ENCODE results near the gene TBC1D21.

DNA sequence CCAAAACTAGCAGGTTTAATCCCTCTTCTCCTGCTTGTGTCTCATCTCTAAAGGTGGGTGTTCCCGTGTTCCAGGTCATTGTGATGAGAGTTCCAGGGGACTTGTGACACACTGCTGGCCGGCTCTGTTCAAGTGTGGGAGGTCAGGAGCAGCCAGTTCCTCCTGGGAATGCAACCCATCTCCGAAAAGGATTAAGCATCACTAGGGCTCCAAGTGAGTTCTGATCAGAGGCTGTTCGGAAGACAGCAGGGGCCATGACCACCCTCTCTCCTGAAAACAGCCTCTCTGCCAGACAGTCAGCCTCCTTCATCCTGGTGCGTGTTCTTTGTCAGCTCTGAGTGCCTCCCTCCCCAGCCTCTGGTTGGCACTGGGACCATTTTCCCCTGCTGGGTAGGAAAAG is at the start of gene TBC1D21:
- TF ChIP-seq SPI1 (IDR thresholded peaks at IDR 0.05; ENCODE audit: low read depth, low read length) (no peak), POLR2A (IDR thresholded peaks at IDR 0.05; ENCODE audit: low read depth, low read length) (no peak), POLR2AphosphoS5 (IDR thresholded peaks at IDR 0.05; ENCODE audit: low read depth, low read length) (no peak), TAF1 (IDR thresholded peaks at IDR 0.05; ENCODE audit: low read depth, low read length) (no peak), POU2F2 (IDR thresholded peaks at IDR 0.05; ENCODE audit: low read depth, low read length) (no peak), PAX5 (IDR thresholded peaks at IDR 0.05; ENCODE audit: insufficient read depth, low read length, severe bottlenecking) (no peak)
